Left lung (tissue), 10 donors: ENCODE results near the gene DDX46. TPM values are rescaled to one million over a fixed set of nuclear protein-coding genes. Genes with fewer than 3 reads are reported as not detected.

Experiments used
- ATAC-seq: fragments of 200-7000 bp; cut with Tn5 transposase; one replicate; pipeline ENCODE4 v1.9.1; 2020; ENCODE audit warnings: moderate library complexity
- DNase-seq, 4 donors: peaks; one replicate each; pipeline ENCODE4 v3.0.0-alpha.2; 2013 to 2020
- H3K27ac ChIP-seq, 2 donors: fragments of 200-600 bp; sonication (generic) in 1 of 2; one replicate each; pipeline versions ENCODE4 v1.5.0 to v1.8.0; 2020 to 2021
- H3K27me3 ChIP-seq, 2 donors: fragments of 200-600 bp; sonication (generic) in 1 of 2; one replicate each; pipeline versions ENCODE4 v1.5.0 to v1.8.0; 2020 to 2021
- H3K36me3 ChIP-seq, 2 donors: fragments of 200-600 bp; sonication (generic) in 1 of 2; one replicate each; pipeline versions ENCODE4 v1.5.0 to v1.8.0; 2020 to 2021
- H3K4me1 ChIP-seq, 2 donors: fragments of 200-600 bp; one replicate each; pipeline ENCODE4 v1.8.0; 2021
- H3K4me3 ChIP-seq, 2 donors: fragments of 200-600 bp; sonication (generic) in 1 of 2; one replicate each; pipeline versions ENCODE4 v1.5.0 to v1.8.0; 2020 to 2021; ENCODE audit warnings: mild to moderate bottlenecking in 1 of 2
- H3K9me3 ChIP-seq, 2 donors: fragments of 200-600 bp; sonication (generic) in 1 of 2; one replicate each; pipeline versions ENCODE4 v1.5.0 to v1.8.0; 2020 to 2021
- intact Hi-C, 2 donors: fragments of 100-400 bp; cut with DNase I; formaldehyde crosslinking; loops; one replicate each; pipeline versions ENCODE4 v1.11.2 to v1.14.2; 2022
- polyA plus RNA-seq, 6 donors: library from polyadenylated mRNA; unstranded; fragments of 120-200 nt; gene quantifications; one replicate each; pipeline ENCODE4 v1.2.1, GENCODE V29; 2013; ENCODE audit not compliant: insufficient read length in 6 of 6
- total RNA-seq, 2 donors: library from RNA; stranded (reverse); fragmentation: NEBNext Ultra II Directional; extraction: Animal tissue kit (Norgen Biotek cat#: 25700); gene quantifications; one replicate each; pipeline ENCODE4 v1.2.1, GENCODE V29; 2021
- TF ChIP-seq, protein P1 (sequence below), 2 donors: fragments of 200-600 bp; sonication (generic) in 1 of 2; IDR thresholded peaks; one replicate each; pipeline versions ENCODE4 v1.5.0 to v1.8.0; 2021; ENCODE audit warnings: antibody characterized with exemption in 2 of 2
- donor health status: DM: no; HTN: yes; CAD: no.
- donor health status: DM: no; HTN: no; CAD: no.

DDX46 gene
- total and polyA plus RNA-seq, 8 donors, result 35.4 to 105 (median 85.1) TPM

DNA sequence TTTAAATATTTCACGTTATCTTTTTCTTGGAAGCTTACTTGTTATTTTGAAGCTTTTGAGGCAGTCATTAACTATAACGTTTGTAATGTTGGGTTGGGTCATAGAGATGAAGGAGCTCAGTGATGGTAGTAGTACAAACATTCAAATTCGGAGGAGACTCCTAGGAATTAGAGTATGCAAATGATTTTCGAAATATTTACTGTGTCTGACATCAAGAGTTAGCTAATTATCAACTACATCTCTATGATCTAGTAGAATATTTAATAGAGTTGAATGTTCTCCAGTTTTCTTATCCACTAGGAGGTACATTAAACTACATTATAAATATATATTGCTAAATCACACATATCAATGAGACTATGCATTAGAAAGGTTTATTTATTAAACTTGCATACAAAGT lies 58.4 kb downstream of the DDX46 start:
- no peak overlapping the region for H3K4me3 ChIP-seq
- intact Hi-C loops, result no loop called here
- no peak overlapping the region for H3K27ac ChIP-seq
- no peak for DNase-seq
- H3K9me3 ChIP-seq, result no peaks in the 10 kb centered on the region
- H3K36me3 ChIP-seq, result peaks cover 3 to 94% of the 10 kb centered on the region in 2 donors
- TF ChIP-seq, protein P1, sequence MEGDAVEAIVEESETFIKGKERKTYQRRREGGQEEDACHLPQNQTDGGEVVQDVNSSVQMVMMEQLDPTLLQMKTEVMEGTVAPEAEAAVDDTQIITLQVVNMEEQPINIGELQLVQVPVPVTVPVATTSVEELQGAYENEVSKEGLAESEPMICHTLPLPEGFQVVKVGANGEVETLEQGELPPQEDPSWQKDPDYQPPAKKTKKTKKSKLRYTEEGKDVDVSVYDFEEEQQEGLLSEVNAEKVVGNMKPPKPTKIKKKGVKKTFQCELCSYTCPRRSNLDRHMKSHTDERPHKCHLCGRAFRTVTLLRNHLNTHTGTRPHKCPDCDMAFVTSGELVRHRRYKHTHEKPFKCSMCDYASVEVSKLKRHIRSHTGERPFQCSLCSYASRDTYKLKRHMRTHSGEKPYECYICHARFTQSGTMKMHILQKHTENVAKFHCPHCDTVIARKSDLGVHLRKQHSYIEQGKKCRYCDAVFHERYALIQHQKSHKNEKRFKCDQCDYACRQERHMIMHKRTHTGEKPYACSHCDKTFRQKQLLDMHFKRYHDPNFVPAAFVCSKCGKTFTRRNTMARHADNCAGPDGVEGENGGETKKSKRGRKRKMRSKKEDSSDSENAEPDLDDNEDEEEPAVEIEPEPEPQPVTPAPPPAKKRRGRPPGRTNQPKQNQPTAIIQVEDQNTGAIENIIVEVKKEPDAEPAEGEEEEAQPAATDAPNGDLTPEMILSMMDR (IDR thresholded peaks at IDR 0.05), result no peak
- no peak for ATAC-seq
- peaks cover 0 to 9% of the 10 kb centered on the region in 2 donors for H3K4me1 ChIP-seq
- no peaks in the 10 kb centered on the region for H3K27me3 ChIP-seq

DNA sequence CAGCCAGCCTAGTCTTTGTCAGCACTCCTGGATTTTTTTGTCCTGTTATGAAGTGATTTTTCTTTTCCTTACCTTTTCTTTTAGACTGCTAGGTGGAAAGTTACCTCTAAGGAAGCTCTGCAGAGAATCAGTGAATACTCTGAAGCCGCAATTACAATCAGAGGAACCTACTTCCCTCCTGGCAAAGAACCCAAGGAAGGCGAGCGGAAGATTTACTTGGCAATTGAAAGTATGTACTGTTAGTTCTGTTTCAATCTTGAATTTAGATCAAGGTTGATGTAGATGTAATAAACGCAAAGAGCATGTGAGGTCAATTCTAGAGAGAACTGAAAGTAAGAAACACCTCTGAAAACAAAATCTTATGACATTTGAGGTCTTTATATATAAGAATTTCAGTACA lies 60.2 kb downstream of the DDX46 start:
- ATAC-seq, result no peak
- H3K27me3 ChIP-seq, result no peaks in the 10 kb centered on the region
- intact Hi-C loops, result no loop called here
- no peak for DNase-seq
- peaks cover 3 to 93% of the 10 kb centered on the region in 2 donors for H3K36me3 ChIP-seq
- no peaks in the 10 kb centered on the region for H3K9me3 ChIP-seq
- no peak overlapping the region for H3K4me3 ChIP-seq
- H3K27ac ChIP-seq, result no peak overlapping the region
- H3K4me1 ChIP-seq, result peaks cover 0 to 3% of the 10 kb centered on the region in 2 donors
- TF ChIP-seq, protein P1 (IDR thresholded peaks at IDR 0.05), result no peak

DNA sequence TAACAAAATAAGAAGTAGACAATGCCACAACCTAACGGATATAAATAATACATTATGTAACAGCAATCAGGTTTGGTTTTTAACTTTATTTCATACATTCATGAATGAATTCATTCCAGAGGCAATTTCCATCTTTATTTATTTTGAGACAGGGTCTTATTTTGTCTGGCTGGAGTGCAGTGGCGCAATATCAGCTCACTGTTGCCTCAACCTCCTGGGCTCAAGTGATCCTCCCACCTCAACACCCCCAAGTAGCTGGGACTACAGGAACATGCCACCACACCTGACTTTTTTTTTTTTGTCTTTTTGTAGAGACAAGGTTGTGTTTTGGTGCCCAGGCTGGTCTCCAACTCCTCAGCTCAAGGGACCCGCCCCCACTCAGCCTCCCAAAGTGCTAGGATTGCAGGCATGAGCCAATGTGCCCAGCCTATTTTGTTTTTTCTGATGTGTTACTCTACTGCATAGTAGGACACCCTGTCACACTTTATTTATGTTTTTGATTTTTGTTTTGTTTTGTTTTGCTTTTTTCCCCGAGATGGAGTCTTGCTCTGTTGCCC lies 60.9 kb downstream of the DDX46 start:
- intact Hi-C loops, result no loop called here
- ATAC-seq (peak; percentile 58), DNase-seq (no peak)
- no peaks in the 10 kb centered on the region for H3K9me3 ChIP-seq
- TF ChIP-seq, protein P1 (IDR thresholded peaks at IDR 0.05), result no peak
- H3K4me3 ChIP-seq, result no peak overlapping the region
- H3K27me3 ChIP-seq, result no peaks in the 10 kb centered on the region
- H3K36me3 ChIP-seq, result peaks cover 3 to 95% of the 10 kb centered on the region in 2 donors
- no peaks in the 10 kb centered on the region for H3K4me1 ChIP-seq
- no peak overlapping the region for H3K27ac ChIP-seq

DNA sequence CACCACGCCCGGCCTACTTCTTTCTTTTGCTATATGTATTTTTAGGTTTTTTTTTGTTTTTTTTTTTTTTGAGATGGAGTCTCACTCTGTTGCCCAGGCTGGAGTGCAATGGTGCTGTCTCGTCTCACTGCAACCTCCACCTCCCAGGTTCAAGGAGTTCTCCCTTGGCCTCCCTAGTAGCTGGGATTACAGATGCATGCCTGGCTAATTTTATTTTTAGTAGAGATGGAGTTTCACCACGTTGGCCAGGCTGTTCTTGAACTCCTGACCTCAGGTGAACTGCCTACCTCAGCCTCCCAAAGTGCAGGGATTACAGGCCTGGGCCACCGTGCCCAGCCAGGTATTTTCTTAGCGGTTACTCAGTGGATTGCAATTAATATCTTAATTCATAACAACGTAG lies 63.3 kb downstream of the DDX46 start:
- intact Hi-C loops, result no loop called here

DNA sequence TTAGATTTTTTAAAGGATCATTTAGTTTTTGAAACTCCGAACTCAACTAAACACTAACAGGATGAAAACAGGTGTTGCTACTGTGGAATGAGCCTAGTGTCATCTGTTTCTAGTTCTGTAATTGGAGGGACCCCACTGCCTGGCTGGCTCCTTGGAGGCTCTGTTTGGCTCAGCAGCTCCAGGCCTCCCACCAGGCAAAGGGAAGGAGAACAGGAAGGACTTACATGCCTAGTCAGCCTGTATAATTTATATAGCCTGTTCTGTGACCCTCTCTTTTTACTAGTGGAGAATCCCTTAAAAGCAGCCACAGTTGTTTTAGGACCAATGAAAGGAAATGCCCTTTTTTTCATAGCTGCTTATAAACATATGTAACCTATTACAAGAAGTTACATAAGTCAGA lies 66.1 kb downstream of the DDX46 start:
- Histone ChIP-seq H3K4me3 (no peak overlapping the region), H3K36me3 (peaks cover 0 to 86% of the 10 kb centered on the region in 2 donors), H3K27me3 (no peaks in the 10 kb centered on the region), H3K4me1 (no peaks in the 10 kb centered on the region), H3K27ac (no peak overlapping the region), H3K9me3 (no peaks in the 10 kb centered on the region)
- TF ChIP-seq, protein P1 (IDR thresholded peaks at IDR 0.05), result no peak
- DNase-seq (no peak), ATAC-seq (no peak)
- intact Hi-C loops, result no loop called here

More for the DNA sequence above, 63.3 kb downstream of the DDX46 start:
- H3K4me3 ChIP-seq, result no peak overlapping the region
- DNase-seq (no peak), ATAC-seq (no peak)
- no peak overlapping the region for H3K27ac ChIP-seq
- no peaks in the 10 kb centered on the region for H3K9me3 ChIP-seq
- TF ChIP-seq, protein P1 (IDR thresholded peaks at IDR 0.05), result no peak
- no peaks in the 10 kb centered on the region for H3K27me3 ChIP-seq
- peaks cover 3 to 86% of the 10 kb centered on the region in 2 donors for H3K36me3 ChIP-seq
- no peaks in the 10 kb centered on the region for H3K4me1 ChIP-seq
